HuH-7.5 (cell line): ENCODE data around the gene INTS1.

Experiments
- DNase-seq: peaks from one replicate; pipeline ENCODE4 v3.0.0; 2011; ENCODE audit warnings: low spot score

INTS1 gene

GRCh38 chr7:1488016-1488415 lies 16.2 kb downstream of the INTS1 start:
- no peak for DNase-seq

GRCh38 chr7:1487466-1487865 lies 16.7 kb downstream of the INTS1 start:
- DNase-seq: no peak

GRCh38 chr7:1486571-1486970 lies 17.6 kb downstream of the INTS1 start:
- DNase-seq: no peak

- DNase-seq: no peak
These were observed 19.0 kb downstream of the INTS1 start for GRCh38 chr7:1485156-1485555.

GRCh38 chr7:1484569-1484968 lies 19.6 kb downstream of the INTS1 start:
- no peak for DNase-seq

- no peak for DNase-seq
These were observed 20.4 kb downstream of the INTS1 start for GRCh38 chr7:1483536-1484505.

GRCh38 chr7:1483079-1483478 lies 21.1 kb downstream of the INTS1 start:
- no peak for DNase-seq

GRCh38 chr7:1481300-1481699 lies 22.9 kb downstream of the INTS1 start:
- DNase-seq: no peak

GRCh38 chr7:1480670-1481069 lies 23.5 kb downstream of the INTS1 start:
- DNase-seq: no peak

- no peak for DNase-seq
These were observed 24.9 kb downstream of the INTS1 start for GRCh38 chr7:1479287-1479686.

GRCh38 chr7:1478480-1478879 lies 25.7 kb downstream of the INTS1 start:
- DNase-seq: no peak

- no peak for DNase-seq
These were observed 27.3 kb downstream of the INTS1 start for GRCh38 chr7:1476859-1477258.

- DNase-seq: no peak
These were observed 28.2 kb downstream of the INTS1 start for GRCh38 chr7:1475991-1476390.

- no peak for DNase-seq
These were observed 28.8 kb downstream of the INTS1 start for GRCh38 chr7:1475393-1475792.

GRCh38 chr7:1474736-1475135 lies 29.5 kb downstream of the INTS1 start:
- DNase-seq: no peak

GRCh38 chr7:1473864-1474512 lies 30.2 kb downstream of the INTS1 start:
- DNase-seq: peak; percentile 99

- no peak for DNase-seq
These were observed 33.3 kb downstream of the INTS1 start for GRCh38 chr7:1470901-1471300.

- DNase-seq: no peak
These were observed 35.4 kb downstream of the INTS1 start for GRCh38 chr7:1468643-1469298.

GRCh38 chr7:1468203-1468602 lies 36.0 kb downstream of the INTS1 start:
- no peak for DNase-seq

- DNase-seq: peak; percentile 97
These were observed 37.5 kb downstream of the INTS1 start for GRCh38 chr7:1466524-1467271.

GRCh38 chr7:1464694-1465093 lies 39.5 kb downstream of the INTS1 start:
- no peak for DNase-seq

- no peak for DNase-seq
These were observed 40.4 kb downstream of the INTS1 start for GRCh38 chr7:1463676-1464223.
